ENCODE results near the gene CCND2.
A peak's percentile ranks its signal among the peaks of the same experiment; 100 is the strongest.

The CCND2 gene

GRCh38 chr12:4257442-4257841 is 16.1 kb upstream of the CCND2 start:
- no peak for DNase-seq

- DNase-seq: no peak
Observed at GRCh38 chr12:4259099-4259498, 14.5 kb upstream of the CCND2 start.

GRCh38 chr12:4261655-4262054 is 11.9 kb upstream of the CCND2 start:
- no peak for DNase-seq

- DNase-seq: no peak
Observed at GRCh38 chr12:4265280-4265679, 8.3 kb upstream of the CCND2 start.

GRCh38 chr12:4266990-4267389 is 6.6 kb upstream of the CCND2 start:
- DNase-seq: no peak

GRCh38 chr12:4267704-4268328 is 5.7 kb upstream of the CCND2 start:
- DNase-seq: no peak

GRCh38 chr12:4268329-4269181 is 5.0 kb upstream of the CCND2 start:
- peak; percentile 61 for DNase-seq

GRCh38 chr12:4269279-4269991 is 4.1 kb upstream of the CCND2 start:
- peak; percentile 94 for DNase-seq

GRCh38 chr12:4270016-4270830 is 3.3 kb upstream of the CCND2 start:
- DNase-seq: peak; percentile 64

GRCh38 chr12:4270831-4271716 is 2.5 kb upstream of the CCND2 start:
- peak; percentile 55 for DNase-seq

GRCh38 chr12:4271717-4272423 is 1.7 kb upstream of the CCND2 start:
- DNase-seq: peak; percentile 91

- DNase-seq: peak; percentile 75
Observed at GRCh38 chr12:4272424-4273272, 914 bp upstream of the CCND2 start.

GRCh38 chr12:4273273-4273651 is 300 bp upstream of the CCND2 start:
- no peak for DNase-seq

- DNase-seq: peak; percentile 43
Observed at GRCh38 chr12:4274396-4275015, 944 bp downstream of the CCND2 start.

GRCh38 chr12:4275016-4275869 is 1.7 kb downstream of the CCND2 start:
- no peak for DNase-seq

- DNase-seq: no peak
Observed at GRCh38 chr12:4275870-4276301, 2.3 kb downstream of the CCND2 start.

GRCh38 chr12:4276524-4277204 is 3.1 kb downstream of the CCND2 start:
- peak; percentile 85 for DNase-seq

GRCh38 chr12:4277205-4277543 is 3.6 kb downstream of the CCND2 start:
- DNase-seq: no peak

Measured in activated naive CD4-positive, alpha-beta T cell treated with anti-CD3 and anti-CD28 coated beads, Interleukin-2, amount 50 U/mL, for 16 hours (primary cell).